DND-41 (cell line): ENCODE data around the gene GXYLT1.

Source experiments
- ATAC-seq: fragments of 200-7000 bp; cut with Tn5 transposase; 3 replicates; pipeline ENCODE4 v1.9.1; 2021; ENCODE audit warnings: low read depth; ENCODE audit not compliant: insufficient read depth
- DNase-seq: peaks from one replicate; pipeline ENCODE4 v3.0.0-alpha.2; 2020
- H2AFZ ChIP-seq: 2 replicates; pipeline ENCODE4 v1.6.0; 2012; ENCODE audit warnings: low read depth, low read length
- H3K27ac ChIP-seq: 2 replicates; pipeline ENCODE4 v1.5.1; 2012; ENCODE audit warnings: low read length, inconsistent platforms
- H3K27me3 ChIP-seq: fragments of 200-600 bp; sonication (generic); 2 replicates; pipeline ENCODE4 v1.6.0; 2012; ENCODE audit warnings: low read length, mild to moderate bottlenecking, inconsistent platforms; ENCODE audit not compliant: insufficient read depth, poor library complexity
- H3K36me3 ChIP-seq: 2 replicates; pipeline ENCODE4 v1.5.1; 2012; ENCODE audit warnings: low read length, inconsistent platforms; ENCODE audit not compliant: insufficient read depth
- H3K4me1 ChIP-seq: 2 replicates; pipeline ENCODE4 v1.5.1; 2012; ENCODE audit warnings: mild to moderate bottlenecking, low read length; ENCODE audit not compliant: insufficient read depth
- H3K4me2 ChIP-seq: 2 replicates; pipeline ENCODE4 v1.6.0; 2012; ENCODE audit warnings: mild to moderate bottlenecking, moderate library complexity, low read length, inconsistent platforms; ENCODE audit not compliant: insufficient read depth
- H3K4me3 ChIP-seq, 2 experiments: fragments of 200-600 bp in 1 of 2; shearing (Covaris generic) in 1 of 2; 2 replicates each; pipeline ENCODE4 v1.5.1; 2012 to 2016; ENCODE audit warnings: inconsistent platforms in 2 of 2, low read length in 2 of 2, mild to moderate bottlenecking in 2 of 2, low read depth in 1 of 2, moderate library complexity in 1 of 2
- H3K79me2 ChIP-seq: 2 replicates; pipeline ENCODE4 v1.6.0; 2012; ENCODE audit warnings: low read length, inconsistent platforms; ENCODE audit not compliant: insufficient read depth
- H3K9ac ChIP-seq: 2 replicates; pipeline ENCODE4 v1.6.0; 2012; ENCODE audit warnings: low read depth, mild to moderate bottlenecking, inconsistent platforms, low read length, moderate library complexity
- H3K9me3 ChIP-seq: 2 replicates; pipeline ENCODE4 v1.5.1; 2012; ENCODE audit warnings: low read length, moderate library complexity, mild to moderate bottlenecking, inconsistent platforms; ENCODE audit not compliant: insufficient read depth, severe bottlenecking
- H4K20me1 ChIP-seq: 2 replicates; pipeline ENCODE4 v1.6.0; 2012; ENCODE audit warnings: low read length; ENCODE audit not compliant: insufficient read depth
- EZH2 ChIP-seq: IDR thresholded peaks from 3 replicates; pipeline ENCODE4 v1.6.1; 2012; ENCODE audit warnings: borderline replicate concordance, low read depth, mild to moderate bottlenecking, moderate library complexity, low read length, inconsistent platforms; ENCODE audit not compliant: severe bottlenecking
- TF ChIP-seq, protein P1 (sequence below): IDR thresholded peaks from 2 replicates; pipeline ENCODE4 v1.5.1; 2012; ENCODE audit warnings: borderline replicate concordance, low read length, moderate library complexity, mild to moderate bottlenecking; ENCODE audit not compliant: poor library complexity, severe bottlenecking; ENCODE audit errors: extremely low read depth

GXYLT1 gene

GRCh38 chr12:42145197-42145549 is 499 bp upstream of the GXYLT1 start:
- peak overlapping the region; percentile 54 for H3K9ac ChIP-seq
- no peak for DNase-seq
- peak; percentile 6 for ATAC-seq
- peaks cover 31% of the 10 kb centered on the region for H3K27me3 ChIP-seq
- peaks cover 15% of the 10 kb centered on the region; the same call in 1 of the 2 replicates for H4K20me1 ChIP-seq
- H2AFZ ChIP-seq = peak overlapping the region; percentile 76
- peak overlapping the region; percentile 44; the same call in 1 of the 2 replicates for H3K27ac ChIP-seq
- peak overlapping the region; percentile 70 for H3K4me2 ChIP-seq
- no peaks in the 10 kb centered on the region for H3K36me3 ChIP-seq
- TF ChIP-seq, protein P1, sequence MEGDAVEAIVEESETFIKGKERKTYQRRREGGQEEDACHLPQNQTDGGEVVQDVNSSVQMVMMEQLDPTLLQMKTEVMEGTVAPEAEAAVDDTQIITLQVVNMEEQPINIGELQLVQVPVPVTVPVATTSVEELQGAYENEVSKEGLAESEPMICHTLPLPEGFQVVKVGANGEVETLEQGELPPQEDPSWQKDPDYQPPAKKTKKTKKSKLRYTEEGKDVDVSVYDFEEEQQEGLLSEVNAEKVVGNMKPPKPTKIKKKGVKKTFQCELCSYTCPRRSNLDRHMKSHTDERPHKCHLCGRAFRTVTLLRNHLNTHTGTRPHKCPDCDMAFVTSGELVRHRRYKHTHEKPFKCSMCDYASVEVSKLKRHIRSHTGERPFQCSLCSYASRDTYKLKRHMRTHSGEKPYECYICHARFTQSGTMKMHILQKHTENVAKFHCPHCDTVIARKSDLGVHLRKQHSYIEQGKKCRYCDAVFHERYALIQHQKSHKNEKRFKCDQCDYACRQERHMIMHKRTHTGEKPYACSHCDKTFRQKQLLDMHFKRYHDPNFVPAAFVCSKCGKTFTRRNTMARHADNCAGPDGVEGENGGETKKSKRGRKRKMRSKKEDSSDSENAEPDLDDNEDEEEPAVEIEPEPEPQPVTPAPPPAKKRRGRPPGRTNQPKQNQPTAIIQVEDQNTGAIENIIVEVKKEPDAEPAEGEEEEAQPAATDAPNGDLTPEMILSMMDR = no peak
- TF ChIP-seq EZH2 = no peak
- peaks cover 34% of the 10 kb centered on the region for H3K79me2 ChIP-seq
- no peaks in the 10 kb centered on the region for H3K9me3 ChIP-seq
- H3K4me1 ChIP-seq = peaks cover 27% of the 10 kb centered on the region
- H3K4me3 ChIP-seq = peak overlapping the region; percentile 42 to 70; a peak in 3 of 4 replicates

DNA sequence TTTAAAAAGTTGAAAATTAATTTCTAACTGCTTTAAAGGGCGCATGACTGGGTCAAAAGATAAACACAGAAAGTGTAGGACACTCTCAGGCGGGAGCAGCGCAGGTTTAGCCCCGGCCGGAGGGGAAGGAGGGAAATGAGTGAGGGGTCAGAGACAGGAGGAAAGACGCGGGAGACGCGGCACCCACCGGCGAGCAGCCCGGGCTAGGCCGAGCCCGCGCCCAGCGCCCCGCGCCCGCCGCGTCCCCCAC is 591 bp downstream of the GXYLT1 start:
- Histone ChIP-seq H3K79me2 (peaks cover 41% of the 10 kb centered on the region), H3K9me3 (no peaks in the 10 kb centered on the region), H3K36me3 (no peaks in the 10 kb centered on the region), H3K4me3 (peak overlapping the region; percentile 42 to 70; a peak in 3 of 4 replicates), H3K4me2 (peak overlapping the region; percentile 70), H4K20me1 (peaks cover 18% of the 10 kb centered on the region; the same call in 1 of the 2 replicates), H3K27ac (no peak overlapping the region; the same call in 1 of the 2 replicates), H3K4me1 (peaks cover 27% of the 10 kb centered on the region), H3K27me3 (peaks cover 31% of the 10 kb centered on the region), H2AFZ (peak overlapping the region; percentile 76), H3K9ac (peak overlapping the region; percentile 54)
- ATAC-seq = no peak
- TF ChIP-seq, protein P1 = no peak
- TF ChIP-seq EZH2 = no peak
- DNase-seq = no peak

DNA sequence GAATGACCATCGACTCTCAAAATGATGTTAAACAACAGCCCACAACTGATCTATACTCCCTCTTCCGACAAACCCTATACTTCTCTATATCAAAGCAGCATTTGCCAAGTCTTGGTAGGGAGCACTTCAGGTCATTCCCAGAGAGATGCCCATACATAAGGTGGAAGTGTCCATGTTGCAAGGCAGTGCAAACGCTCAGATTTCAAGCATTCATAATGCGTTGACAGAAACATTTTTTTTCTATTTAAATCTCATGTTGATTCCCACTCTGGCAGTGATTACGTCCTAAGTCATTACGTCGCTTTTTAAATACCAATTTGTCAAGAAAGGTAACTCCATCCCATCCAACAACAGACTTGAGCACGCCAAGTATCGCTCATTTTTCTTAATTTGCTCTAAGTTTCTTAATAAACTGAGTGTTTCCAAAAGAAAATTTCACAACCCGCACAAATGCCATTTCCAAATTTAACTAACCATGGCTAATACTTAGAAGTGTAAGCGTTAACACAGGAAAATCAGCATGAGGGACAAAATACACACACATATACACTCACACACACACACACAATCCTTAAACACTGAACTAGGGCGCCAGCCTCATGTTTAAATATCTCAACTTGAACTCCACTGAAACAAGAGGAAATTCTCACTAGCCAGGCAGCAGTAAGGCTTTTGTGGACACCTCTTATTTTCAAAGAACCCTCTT is 1.1 kb downstream of the GXYLT1 start:
- no peaks in the 10 kb centered on the region for H3K9me3 ChIP-seq
- H3K36me3 ChIP-seq = no peaks in the 10 kb centered on the region
- H3K4me3 ChIP-seq = peak overlapping the region; percentile 42 to 70; a peak in 3 of 4 replicates
- peak overlapping the region; percentile 54 for H3K9ac ChIP-seq
- DNase-seq (no peak), ATAC-seq (no peak)
- TF ChIP-seq EZH2 = no peak
- TF ChIP-seq, protein P1 = no peak
- peak overlapping the region; percentile 70 for H3K4me2 ChIP-seq
- H3K27ac ChIP-seq = peak overlapping the region; percentile 19; the same call in 1 of the 2 replicates
- H3K79me2 ChIP-seq = peaks cover 46% of the 10 kb centered on the region
- peaks cover 27% of the 10 kb centered on the region for H3K4me1 ChIP-seq
- peak overlapping the region; percentile 76 for H2AFZ ChIP-seq
- H4K20me1 ChIP-seq = peaks cover 18% of the 10 kb centered on the region; the same call in 1 of the 2 replicates
- peaks cover 31% of the 10 kb centered on the region for H3K27me3 ChIP-seq
